GM12865 (cell line): ENCODE measurements around the gene PPP3CB.

Experiments used
- DNase-seq: peaks from one replicate; pipeline ENCODE4 v3.0.0; 2010; ENCODE audit warnings: low read depth
- H3K4me3 ChIP-seq: 2 replicates; pipeline ENCODE4 v1.5.1; 2011; ENCODE audit warnings: mild to moderate bottlenecking, low read depth, low read length, control low read depth
- CTCF ChIP-seq: IDR thresholded peaks from 2 replicates; pipeline ENCODE4 v1.5.1; 2011; ENCODE audit warnings: low read length, control low read depth, low read depth, inconsistent platforms; ENCODE audit not compliant: insufficient read depth; ENCODE audit errors: missing control alignments

The PPP3CB gene

GRCh38 chr10:73519336-73519735 is 23.5 kb upstream of the PPP3CB start:
- no peak for DNase-seq
- H3K4me3 ChIP-seq, result no peak overlapping the region
- TF ChIP-seq CTCF, result no peak

- DNase-seq, result no peak
- TF ChIP-seq CTCF, result no peak
- H3K4me3 ChIP-seq, result no peak overlapping the region
Observed at GRCh38 chr10:73517166-73517888, 21.5 kb upstream of the PPP3CB start.

- no peak for TF ChIP-seq CTCF
- DNase-seq, result no peak
- no peak overlapping the region for H3K4me3 ChIP-seq
Observed at GRCh38 chr10:73512207-73512743, 16.5 kb upstream of the PPP3CB start.

- no peak overlapping the region for H3K4me3 ChIP-seq
- DNase-seq, result no peak
- TF ChIP-seq CTCF, result no peak
Observed at GRCh38 chr10:73509695-73510094, 13.9 kb upstream of the PPP3CB start.

- no peak for DNase-seq
- no peak for TF ChIP-seq CTCF
- no peak overlapping the region for H3K4me3 ChIP-seq
Observed at GRCh38 chr10:73506491-73506890, 10.7 kb upstream of the PPP3CB start.

- no peak for TF ChIP-seq CTCF
- H3K4me3 ChIP-seq, result no peak overlapping the region
- DNase-seq, result no peak
Observed at GRCh38 chr10:73506074-73506473, 10.2 kb upstream of the PPP3CB start.

GRCh38 chr10:73503037-73503436 is 7.2 kb upstream of the PPP3CB start:
- no peak for TF ChIP-seq CTCF
- no peak overlapping the region for H3K4me3 ChIP-seq
- DNase-seq, result no peak
